Right cardiac atrium (tissue), 5 donors: ENCODE measurements around the gene AIPL1. TPM values are rescaled to one million over a fixed set of nuclear protein-coding genes. Genes with fewer than 3 reads are reported as not detected.

Experiments used
- ATAC-seq, 2 donors: fragments of 200-7000 bp; cut with Tn5 transposase; one replicate each; pipeline versions ENCODE4 v1.8.0 to v1.9.1; 2020; ENCODE audit warnings: moderate library complexity in 2 of 2, mild to moderate bottlenecking in 1 of 2
- DNase-seq, 3 donors: peaks; one replicate each; pipeline ENCODE4 v3.0.0-alpha.2; 2020
- H3K27ac ChIP-seq: one replicate; pipeline ENCODE4 v1.5.1; 2013; ENCODE audit warnings: mild to moderate bottlenecking, low read length, control low read depth, moderate library complexity
- H3K27me3 ChIP-seq: one replicate; pipeline ENCODE4 v1.6.1; 2013; ENCODE audit not compliant: control insufficient read depth, insufficient read depth
- H3K4me1 ChIP-seq: one replicate; pipeline ENCODE4 v1.6.1; 2013; ENCODE audit warnings: low read length; ENCODE audit not compliant: control insufficient read depth, insufficient read depth
- H3K4me3 ChIP-seq: one replicate; pipeline ENCODE4 v1.5.1; 2013; ENCODE audit warnings: low read length, control low read depth
- H3K9me3 ChIP-seq: one replicate; pipeline ENCODE4 v1.6.1; 2013; ENCODE audit warnings: low read length; ENCODE audit not compliant: control insufficient read depth
- WGBS: extraction: QIAGEN DNeasy Blood & Tissue Kit; methylation state at CpG from one replicate; pipeline ENCODE4 v1.1.7; 2013; 5-methylcytosine and 5-hydroxymethylcytosine counted together
- intact Hi-C, 4 donors: fragments of 100-400 bp; cut with DNase I; formaldehyde crosslinking; loops; one replicate each; pipeline versions ENCODE4 v1.11.0 to v1.14.0; 2022 to 2023
- polyA plus RNA-seq: library from polyadenylated mRNA; stranded (reverse); fragments of 200-250 nt; gene quantifications from one replicate; pipeline ENCODE4 v1.2.3, GENCODE V29; 2013
- total RNA-seq, 4 donors: library from RNA; stranded (reverse); fragmentation: NEBNext Ultra II Directional; extraction: Animal tissue kit (Norgen Biotek cat#: 25700); gene quantifications; one replicate each; pipeline ENCODE4 v1.2.1, GENCODE V29; 2021
- donor health status: healthy with polysubstance abuse.
- donor health status: DM: no; HTN: yes; CAD: no.
- donor health status: DM: no; HTN: no; CAD: no.
- donor health status: DM: no; HTN: yes; CAD: no; lungs with severe emphysema.
- donor health status: DM: yes; HTN: yes; CAD: no.

AIPL1 gene
- total and polyA plus RNA-seq, 5 donors = not detected

GRCh38 chr17:6428207-6428965 is 6.5 kb downstream of the AIPL1 start:
- Histone ChIP-seq H3K27me3 (no peaks in the 10 kb centered on the region), H3K27ac (no peak overlapping the region), H3K4me1 (no peaks in the 10 kb centered on the region), H3K9me3 (no peaks in the 10 kb centered on the region), H3K4me3 (no peak overlapping the region)
- DNase-seq (no peak), ATAC-seq (no peak)
- intact Hi-C loops = no loop called here
- WGBS = 86% methylated on average over 17 of the region's 17 CpGs

DNA sequence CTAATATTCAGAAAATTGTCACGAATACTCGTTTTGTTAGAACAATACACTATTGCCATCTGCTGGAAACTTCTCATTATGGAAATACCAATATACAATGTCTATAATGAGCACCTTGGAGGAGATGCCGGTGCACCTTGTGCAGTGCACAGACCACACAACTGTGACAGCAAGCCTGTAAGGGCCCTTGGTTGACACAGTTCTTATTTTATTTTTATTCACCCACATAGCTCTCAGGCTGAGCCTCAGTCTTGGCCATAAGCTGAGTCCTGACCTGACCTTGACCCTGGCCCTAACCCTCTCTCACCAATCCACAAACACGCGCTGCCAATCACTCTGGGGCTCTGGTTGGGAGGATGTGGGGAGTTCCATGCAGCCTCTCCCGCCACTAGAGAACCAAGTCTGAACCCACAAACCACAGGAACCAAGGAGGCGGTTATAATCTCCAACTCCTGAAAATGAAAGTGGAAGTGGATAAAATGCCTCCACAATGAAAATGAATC is 7.6 kb downstream of the AIPL1 start:
- Histone ChIP-seq H3K4me1 (no peaks in the 10 kb centered on the region), H3K27me3 (no peaks in the 10 kb centered on the region), H3K27ac (no peak overlapping the region), H3K9me3 (no peaks in the 10 kb centered on the region), H3K4me3 (no peak overlapping the region)
- ATAC-seq (no peak), DNase-seq (no peak)
- 48% methylated on average over 7 of the region's 7 CpGs for WGBS
- intact Hi-C loops = no loop called here

DNA sequence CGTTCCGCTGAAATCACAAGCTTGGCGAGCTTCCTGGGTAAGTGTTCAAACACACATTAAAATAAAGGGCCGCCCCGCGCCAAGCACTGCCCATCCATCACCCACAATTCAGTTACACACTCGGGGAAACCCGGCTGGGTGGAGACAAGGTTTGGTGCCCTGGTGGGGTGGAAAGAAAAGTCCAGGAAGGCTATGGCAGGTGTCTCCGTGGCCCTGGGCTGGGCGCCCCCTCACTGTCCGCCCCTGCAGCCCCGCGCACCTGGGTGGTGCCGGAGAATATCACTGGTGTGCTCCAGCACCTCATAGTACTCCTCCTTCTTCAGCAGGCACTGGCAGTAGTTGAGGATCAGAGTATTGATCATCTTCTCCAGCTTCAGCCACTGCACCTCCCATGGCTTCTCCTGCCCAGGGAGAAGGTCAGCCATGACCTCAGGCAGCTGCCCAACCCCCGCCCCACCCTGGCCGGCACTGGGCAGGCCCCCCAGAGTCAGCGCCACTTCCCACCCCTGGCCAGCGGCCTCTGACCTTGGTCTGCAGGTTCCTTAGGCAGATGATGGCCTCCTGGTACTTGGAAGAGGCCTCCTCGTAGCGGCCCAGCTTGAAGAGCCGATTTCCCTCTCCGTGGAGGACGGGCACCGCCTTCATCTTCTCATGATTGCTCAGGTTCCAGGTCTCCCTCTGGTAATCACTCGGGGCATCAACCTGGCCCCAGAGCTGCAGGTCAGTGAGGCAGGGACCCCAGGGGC is 8.4 kb downstream of the AIPL1 start:
- 88% methylated on average over 25 of the region's 25 CpGs for WGBS
- Histone ChIP-seq H3K4me3 (no peak overlapping the region), H3K27ac (no peak overlapping the region), H3K9me3 (no peaks in the 10 kb centered on the region), H3K27me3 (no peaks in the 10 kb centered on the region), H3K4me1 (no peaks in the 10 kb centered on the region)
- DNase-seq (no peak), ATAC-seq (no peak)
- intact Hi-C loops = no loop called here

- Histone ChIP-seq H3K27me3 (no peaks in the 10 kb centered on the region), H3K27ac (no peak overlapping the region), H3K4me3 (no peak overlapping the region), H3K4me1 (no peaks in the 10 kb centered on the region), H3K9me3 (no peaks in the 10 kb centered on the region)
- ATAC-seq = no peak
- intact Hi-C loops = no loop called here
- DNase-seq = no peak
- WGBS = 89% methylated on average over 18 of the region's 18 CpGs
Measured at GRCh38 chr17:6425407-6425806, 9.5 kb downstream of the AIPL1 start.

DNA sequence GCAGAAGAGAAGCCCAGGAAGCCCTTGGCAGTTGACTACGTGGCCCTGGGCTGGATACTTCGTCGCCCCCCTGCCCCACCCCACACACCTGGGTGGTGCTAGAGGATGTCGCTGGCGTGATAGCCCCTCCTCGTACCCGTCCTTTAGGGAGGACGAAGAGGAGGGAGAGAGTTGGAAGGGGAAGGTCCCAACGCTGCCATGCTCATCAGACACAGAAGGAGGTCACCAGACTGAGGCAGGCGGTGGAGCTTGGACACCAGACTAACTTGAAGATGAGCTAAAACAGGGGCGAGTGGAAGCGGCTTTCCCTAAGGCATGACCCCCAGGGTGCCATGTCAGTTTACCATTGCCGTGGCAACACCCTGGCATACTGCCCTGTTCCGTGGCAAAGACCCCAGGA is 11.0 kb downstream of the AIPL1 start:
- no peaks in the 10 kb centered on the region for H3K9me3 ChIP-seq
- H3K27me3 ChIP-seq = no peaks in the 10 kb centered on the region
- ATAC-seq = no peak
- no peak overlapping the region for H3K27ac ChIP-seq
- H3K4me1 ChIP-seq = no peaks in the 10 kb centered on the region
- DNase-seq = no peak
- 68% methylated on average over 14 of the region's 14 CpGs for WGBS
- intact Hi-C loops = loop anchor here in 3 of 4 donors (2.0 to 5.0 kb wide), 2 partner anchors 837 kb away; no protein-coding TSS in a partner anchor
- H3K4me3 ChIP-seq = no peak overlapping the region

GRCh38 chr17:6422654-6423241 is 12.2 kb downstream of the AIPL1 start:
- 62% methylated on average over 13 of the region's 13 CpGs for WGBS
- H3K4me1 ChIP-seq = no peaks in the 10 kb centered on the region
- ATAC-seq = no peak
- H3K9me3 ChIP-seq = no peaks in the 10 kb centered on the region
- H3K4me3 ChIP-seq = no peak overlapping the region
- no peaks in the 10 kb centered on the region for H3K27me3 ChIP-seq
- H3K27ac ChIP-seq = no peak overlapping the region
- intact Hi-C loops = loop anchor here (1.0 to 5.0 kb wide), 3 partner anchors 832 to 836 kb away; no protein-coding TSS in a partner anchor
- no peak for DNase-seq

- no peak overlapping the region for H3K27ac ChIP-seq
- DNase-seq = peak; percentile 80 to 87 (median 86)
- intact Hi-C loops = loop anchor here (1.0 to 5.0 kb wide), 3 partner anchors 832 to 835 kb away; no protein-coding TSS in a partner anchor
- H3K4me1 ChIP-seq = no peaks in the 10 kb centered on the region
- no peaks in the 10 kb centered on the region for H3K9me3 ChIP-seq
- peak; percentile 77 to 84 for ATAC-seq
- WGBS = 25% methylated on average over 13 of the region's 13 CpGs
- H3K4me3 ChIP-seq = no peak overlapping the region
- H3K27me3 ChIP-seq = no peaks in the 10 kb centered on the region
Measured at GRCh38 chr17:6421700-6422604, 13.0 kb downstream of the AIPL1 start.

GRCh38 chr17:6420173-6420641 is 14.7 kb downstream of the AIPL1 start:
- H3K27me3 ChIP-seq = no peaks in the 10 kb centered on the region
- intact Hi-C loops = loop anchor here in 2 of 4 donors (5.0 kb wide), 1 partner anchor 833 kb away; no protein-coding TSS in a partner anchor
- H3K4me3 ChIP-seq = no peak overlapping the region
- H3K4me1 ChIP-seq = no peaks in the 10 kb centered on the region
- ATAC-seq = no peak
- 22% methylated on average over 13 of the region's 13 CpGs for WGBS
- no peak for DNase-seq
- no peak overlapping the region for H3K27ac ChIP-seq
- no peaks in the 10 kb centered on the region for H3K9me3 ChIP-seq

DNA sequence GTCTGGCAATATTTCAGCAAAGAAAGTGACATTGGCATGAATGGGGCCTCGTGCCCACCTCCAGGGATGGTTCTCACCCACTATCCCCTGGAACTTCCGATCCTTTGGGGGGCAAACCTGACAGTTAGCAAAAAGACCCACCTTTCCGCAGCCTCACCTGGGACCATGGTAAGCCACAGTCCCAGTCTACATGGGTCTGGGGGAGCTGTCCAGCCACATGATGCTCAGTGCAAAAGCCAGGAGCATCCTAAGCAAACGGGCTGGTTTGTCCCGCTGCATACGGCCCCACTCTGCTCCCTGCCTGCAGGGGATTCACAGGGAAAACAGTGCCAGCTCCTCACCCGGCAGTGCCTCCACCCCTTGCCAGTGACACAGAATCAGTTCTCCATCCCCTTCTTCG is 19.3 kb downstream of the AIPL1 start:
- Histone ChIP-seq H3K4me3 (no peak overlapping the region), H3K27ac (no peak overlapping the region), H3K4me1 (no peaks in the 10 kb centered on the region), H3K27me3 (no peaks in the 10 kb centered on the region), H3K9me3 (no peaks in the 10 kb centered on the region)
- DNase-seq (no peak), ATAC-seq (no peak)
- 74% methylated on average over 8 of the region's 8 CpGs for WGBS
- intact Hi-C loops = loop anchor here in 1 of 4 donors (5.0 to 10.0 kb wide), 2 partner anchors 351 to 818 kb away; no protein-coding TSS in a partner anchor

DNA sequence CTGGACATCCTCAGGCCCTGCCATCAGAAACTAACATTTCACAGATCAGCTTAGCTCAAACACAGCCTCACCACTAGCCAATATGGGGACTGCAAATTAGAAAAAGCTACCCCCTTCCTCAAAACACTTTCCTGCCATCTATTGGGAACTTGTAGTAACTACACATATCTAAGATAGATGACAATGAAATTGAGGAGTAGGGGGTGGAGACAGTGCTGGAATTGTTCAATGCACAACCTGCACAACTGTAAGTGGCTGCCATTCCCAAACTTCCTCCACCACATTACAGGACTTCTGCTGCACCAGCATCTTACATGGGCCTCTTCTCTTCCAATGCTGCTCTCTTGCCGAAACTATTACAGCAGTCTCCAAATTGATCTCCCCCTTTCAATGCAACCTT is 21.9 kb downstream of the AIPL1 start:
- H3K27me3 ChIP-seq = no peaks in the 10 kb centered on the region
- intact Hi-C loops = loop anchor here in 1 of 4 donors (10.0 kb wide), 1 partner anchor 348 kb away; no protein-coding TSS in a partner anchor
- no peak overlapping the region for H3K4me3 ChIP-seq
- no peaks in the 10 kb centered on the region for H3K9me3 ChIP-seq
- no peak overlapping the region for H3K27ac ChIP-seq
- no peak for ATAC-seq
- 86% methylated on average over 1 of the region's 1 CpG for WGBS
- H3K4me1 ChIP-seq = no peaks in the 10 kb centered on the region
- DNase-seq = no peak
